Tibial nerve (tissue), 4 donors: Measurements from ENCODE around the gene PIK3IP1. TPM values are rescaled to one million over a fixed set of nuclear protein-coding genes. Genes with fewer than 3 reads are reported as not detected.

Experiments
- DNase-seq, 2 donors: peaks; one replicate each; pipeline ENCODE4 v3.0.0-alpha.2; 2019; ENCODE audit warnings: low spot score in 2 of 2
- H3K27ac ChIP-seq, 4 donors: fragments of 200-600 bp; sonication (generic) in 3 of 4; one replicate each; pipeline ENCODE4 v1.5.1; 2017 to 2019; ENCODE audit warnings: mild to moderate bottlenecking in 1 of 4
- H3K27me3 ChIP-seq, 2 donors: fragments of 200-600 bp; sonication (generic) in 1 of 2; one replicate each; pipeline versions ENCODE4 v1.5.1 to v1.6.0; 2017 to 2019
- H3K36me3 ChIP-seq, 3 donors: fragments of 200-600 bp; sonication (generic); one replicate each; pipeline ENCODE4 v1.5.1; 2018 to 2019
- H3K4me1 ChIP-seq, 4 donors: fragments of 200-600 bp; sonication (generic) in 3 of 4; one replicate each; pipeline ENCODE4 v1.5.1; 2017 to 2019
- H3K4me3 ChIP-seq, 4 donors: fragments of 200-600 bp; sonication (generic) in 3 of 4; one replicate each; pipeline ENCODE4 v1.5.1; 2017 to 2019; ENCODE audit warnings: mild to moderate bottlenecking in 1 of 4, moderate library complexity in 1 of 4
- H3K9me3 ChIP-seq, 4 donors: fragments of 200-600 bp; sonication (generic) in 3 of 4; one replicate each; pipeline ENCODE4 v1.5.1; 2017 to 2019
- CTCF ChIP-seq, 5 experiments: fragments of 200-600 bp in 3 of 5; fragments of 450-650 bp in 2 of 5; sonication (generic) in 3 of 5; IDR thresholded peaks; one replicate each; pipeline ENCODE4 v1.5.1; 2016 to 2019; ENCODE audit warnings: antibody characterized with exemption in 5 of 5, mild to moderate bottlenecking in 3 of 5, moderate library complexity in 2 of 5
- EP300 ChIP-seq, 2 donors: sonication (generic); formaldehyde crosslinking; IDR thresholded peaks; one replicate each; pipeline ENCODE4 v1.6.1; 2017; ENCODE audit warnings: antibody characterized with exemption in 2 of 2, mild to moderate bottlenecking in 1 of 2
- POLR2A ChIP-seq, 2 donors: fragments of 450-650 bp; IDR thresholded peaks; one replicate each; pipeline ENCODE4 v1.6.1; 2017; ENCODE audit warnings: antibody characterized with exemption in 2 of 2, mild to moderate bottlenecking in 2 of 2, moderate library complexity in 2 of 2
- WGBS, 2 donors: methylation state at CpG; one replicate each; pipeline ENCODE4 v1.1.5; 2018; 5-methylcytosine and 5-hydroxymethylcytosine counted together
- total RNA-seq, 4 donors: library from RNA; depleted of rRNA; stranded (reverse); fragments of >200 nt; gene quantifications; one replicate each; pipeline ENCODE4 v1.1.0, GENCODE V29; 2016

PIK3IP1 gene
- total RNA-seq, 4 donors from 2014 or later, result 54.8 to 106 (median 80.5) TPM

DNA sequence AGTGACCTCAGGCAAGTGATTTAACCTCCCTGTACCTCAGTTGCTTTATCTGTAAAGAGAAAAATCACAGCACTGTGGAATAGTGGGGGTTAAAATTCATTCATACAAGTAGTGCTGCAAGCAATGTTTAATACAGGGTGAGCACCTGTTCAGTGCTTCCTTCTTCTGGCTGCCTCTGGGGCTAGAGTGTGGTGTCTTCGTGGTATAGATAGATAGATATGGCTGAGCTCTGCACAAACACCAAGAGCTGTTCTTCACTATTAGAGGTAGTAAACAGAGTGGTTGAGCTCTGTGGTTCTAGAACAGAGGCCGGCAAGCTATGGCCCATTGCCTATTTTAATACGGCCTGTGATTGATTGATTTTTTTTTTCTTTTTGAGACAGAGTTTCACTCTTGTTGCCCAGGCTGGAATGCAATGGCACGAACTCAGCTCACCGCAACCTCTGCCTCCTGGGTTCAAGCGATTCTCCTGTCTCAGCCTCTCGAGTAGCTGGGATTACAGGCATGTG is 47.3 kb downstream of the PIK3IP1 start:
- Histone ChIP-seq H3K36me3 (peaks cover 0 to 6% (median 0%) of the 10 kb centered on the region in 3 donors), H3K27me3 (no peaks in the 10 kb centered on the region), H3K4me3 (no peak overlapping the region), H3K27ac (peak overlapping the region in 2 of 4 donors; percentile 63 to 68), H3K9me3 (no peaks in the 10 kb centered on the region), H3K4me1 (peaks cover 0 to 41% (median 6%) of the 10 kb centered on the region in 4 donors)
- TF ChIP-seq POLR2A (IDR thresholded peaks at IDR 0.05) (no peak), CTCF (IDR thresholded peaks at IDR 0.05) (no peak), EP300 (IDR thresholded peaks at IDR 0.05) (no peak)
- DNase-seq, result no peak
- WGBS, 2 donors, result 88 to 90% methylated on average over 7 of the region's 7 CpGs

GRCh38 chr22:31244046-31244942 is 48.0 kb downstream of the PIK3IP1 start:
- peaks cover 0 to 34% (median 6%) of the 10 kb centered on the region in 4 donors for H3K4me1 ChIP-seq
- no peaks in the 10 kb centered on the region for H3K9me3 ChIP-seq
- no peak overlapping the region for H3K4me3 ChIP-seq
- H3K27ac ChIP-seq, result peak overlapping the region in 3 of 4 donors; percentile 56 to 68 (median 63)
- H3K36me3 ChIP-seq, result peaks cover 0 to 6% (median 0%) of the 10 kb centered on the region in 3 donors
- 32 to 45% methylated on average over 9 of the region's 9 CpGs for WGBS, 2 donors
- DNase-seq, result no peak
- TF ChIP-seq CTCF (IDR thresholded peaks at IDR 0.05), result no peak
- no peak for TF ChIP-seq EP300 (IDR thresholded peaks at IDR 0.05)
- no peak for TF ChIP-seq POLR2A (IDR thresholded peaks at IDR 0.05)
- H3K27me3 ChIP-seq, result no peaks in the 10 kb centered on the region

DNA sequence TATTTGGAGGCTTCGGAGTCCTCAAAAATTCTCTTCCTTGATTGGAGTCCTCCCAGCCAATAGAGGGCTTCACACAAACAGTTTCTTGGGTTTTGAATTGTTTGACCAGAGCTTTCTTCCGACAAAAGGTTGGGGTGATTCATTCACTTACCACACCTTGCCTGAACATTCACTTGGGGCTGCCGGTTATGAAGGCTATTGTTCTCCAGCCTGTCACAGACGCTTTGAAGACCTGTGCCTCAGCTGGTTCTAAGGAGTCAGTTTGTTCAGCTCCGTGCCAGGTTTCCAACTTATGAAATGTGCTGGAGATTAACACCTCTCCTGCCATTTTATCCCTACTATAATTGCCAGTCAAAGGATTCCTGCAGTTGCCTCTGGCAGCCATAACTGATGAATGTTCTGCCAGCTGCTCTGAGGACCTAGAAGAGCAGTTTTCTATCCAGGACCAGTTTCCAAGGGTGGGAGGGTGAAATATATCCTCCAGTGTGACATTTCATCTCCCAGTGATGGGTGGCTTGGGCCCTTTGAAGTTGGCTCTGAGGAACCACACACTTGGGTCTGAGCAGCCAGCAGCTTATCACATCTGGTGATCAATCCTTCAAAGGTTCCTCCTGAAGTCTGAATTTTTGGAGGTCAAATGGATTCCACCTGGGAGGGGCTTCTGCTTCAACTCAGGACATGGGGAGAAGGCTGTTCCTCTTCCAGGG is 48.8 kb downstream of the PIK3IP1 start:
- 68 to 81% methylated on average over 5 of the region's 5 CpGs for WGBS, 2 donors
- peak overlapping the region in 3 of 4 donors; percentile 22 to 63 (median 56) for H3K27ac ChIP-seq
- no peaks in the 10 kb centered on the region for H3K27me3 ChIP-seq
- no peak overlapping the region for H3K4me3 ChIP-seq
- DNase-seq, result no peak
- peaks cover 0 to 26% (median 6%) of the 10 kb centered on the region in 4 donors for H3K4me1 ChIP-seq
- TF ChIP-seq CTCF (IDR thresholded peaks at IDR 0.05) (no peak), EP300 (IDR thresholded peaks at IDR 0.05) (no peak), POLR2A (IDR thresholded peaks at IDR 0.05) (no peak)
- H3K36me3 ChIP-seq, result peaks cover 0 to 6% (median 0%) of the 10 kb centered on the region in 3 donors
- H3K9me3 ChIP-seq, result no peaks in the 10 kb centered on the region

- TF ChIP-seq EP300 (IDR thresholded peaks at IDR 0.05) (no peak), CTCF (IDR thresholded peaks at IDR 0.05) (no peak), POLR2A (IDR thresholded peaks at IDR 0.05) (no peak)
- no peak overlapping the region for H3K27ac ChIP-seq
- no peak overlapping the region for H3K4me3 ChIP-seq
- H3K4me1 ChIP-seq, result peaks cover 0 to 15% (median 4%) of the 10 kb centered on the region in 4 donors
- H3K9me3 ChIP-seq, result no peaks in the 10 kb centered on the region
- H3K36me3 ChIP-seq, result peaks cover 0 to 6% (median 0%) of the 10 kb centered on the region in 3 donors
- no peak for DNase-seq
- no peaks in the 10 kb centered on the region for H3K27me3 ChIP-seq
These were observed 50.4 kb downstream of the PIK3IP1 start for GRCh38 chr22:31241936-31242335.
